Keratinocyte (primary cell): ENCODE results near the gene MGMT. TPM values are rescaled to one million over a fixed set of nuclear protein-coding genes. Genes with fewer than 3 reads are reported as not detected.

Experiments
- DNase-seq: peaks from one replicate; pipeline ENCODE4 v3.0.0-alpha.2; 2011; ENCODE audit warnings: low read depth, missing footprints, low spot score
- FAIRE-seq: peaks from 2 replicates; lab custom pipeline; 2011; peaks lifted over from hg19 to GRCh38; lab: Jason Lieb, UNC
- H2AFZ ChIP-seq: 2 replicates; pipeline ENCODE4 v1.6.0; 2012; ENCODE audit warnings: low read length, control low read depth, inconsistent platforms; ENCODE audit not compliant: control insufficient read depth
- H3K27ac ChIP-seq: 2 replicates; pipeline ENCODE4 v1.5.1; 2011; ENCODE audit warnings: low read length; ENCODE audit not compliant: control insufficient read depth, insufficient read depth
- H3K27me3 ChIP-seq: 3 replicates; pipeline ENCODE4 v1.6.0; 2011; ENCODE audit warnings: low read length; ENCODE audit not compliant: control insufficient read depth, insufficient read depth; ENCODE audit errors: extremely low read depth
- H3K36me3 ChIP-seq, 2 experiments: 2 replicates in 1 of 2; 3 replicates in 1 of 2; pipeline ENCODE4 v1.5.1; 2011; ENCODE audit warnings: low read length in 2 of 2, mild to moderate bottlenecking in 1 of 2; ENCODE audit not compliant: control insufficient read depth in 2 of 2, insufficient read depth in 2 of 2; ENCODE audit errors: extremely low read depth in 1 of 2
- H3K4me1 ChIP-seq: 3 replicates; pipeline ENCODE4 v1.5.1; 2011; ENCODE audit warnings: low read length; ENCODE audit not compliant: control insufficient read depth, insufficient read depth; ENCODE audit errors: extremely low read depth
- H3K4me2 ChIP-seq: 3 replicates; pipeline ENCODE4 v1.6.0; 2011; ENCODE audit warnings: low read depth, low read length; ENCODE audit not compliant: control insufficient read depth, insufficient read depth; ENCODE audit errors: extremely low read depth
- H3K4me3 ChIP-seq, 3 experiments: fragments of 200-600 bp in 1 of 3; sonication (generic) in 1 of 3; 2 replicates in 2 of 3; 3 replicates in 1 of 3; pipeline ENCODE4 v1.5.1; 2011 to 2016; ENCODE audit warnings: low read length in 3 of 3, mild to moderate bottlenecking in 3 of 3, control low read depth in 2 of 3, inconsistent platforms in 1 of 3, low read depth in 1 of 3, mixed read lengths in 1 of 3, mixed run types in 1 of 3, moderate library complexity in 1 of 3; ENCODE audit not compliant: control insufficient read depth in 2 of 3, insufficient read depth in 2 of 3; ENCODE audit errors: extremely low read depth in 1 of 3
- H3K79me2 ChIP-seq: 2 replicates; pipeline ENCODE4 v1.6.0; 2012; ENCODE audit warnings: low read length; ENCODE audit not compliant: control insufficient read depth, insufficient read depth
- H3K9ac ChIP-seq: 3 replicates; pipeline ENCODE4 v1.6.0; 2011; ENCODE audit warnings: low read length; ENCODE audit not compliant: control insufficient read depth, insufficient read depth; ENCODE audit errors: extremely low read depth
- H3K9me1 ChIP-seq: 3 replicates; pipeline ENCODE4 v1.6.0; 2011; ENCODE audit warnings: low read length; ENCODE audit not compliant: control insufficient read depth, insufficient read depth; ENCODE audit errors: extremely low read depth
- H3K9me3 ChIP-seq: 2 replicates; pipeline ENCODE4 v1.5.1; 2012; ENCODE audit warnings: low read depth, low read length; ENCODE audit not compliant: control insufficient read depth
- H4K20me1 ChIP-seq: 3 replicates; pipeline ENCODE4 v1.6.0; 2011; ENCODE audit warnings: low read length; ENCODE audit not compliant: control insufficient read depth, insufficient read depth; ENCODE audit errors: extremely low read depth
- EZH2 ChIP-seq: IDR thresholded peaks from one replicate; pipeline ENCODE4 v1.6.1; 2012; ENCODE audit warnings: inconsistent platforms, mild to moderate bottlenecking, low read length, moderate library complexity
- dilution Hi-C: fragments of 300-500 bp; cut with MboI; formaldehyde crosslinking; loops from one replicate; pipeline ENCODE4 v1.7.0; 2020; ENCODE audit warnings: low sequenced_read_pairs; ENCODE audit not compliant: extremely low pct_ligation_motif_present
- polyA plus RNA-seq, 5 experiments: library from polyadenylated mRNA; depleted of rRNA in 3 of 5; stranded (reverse) in 3 of 5; stranded (forward) in 1 of 5; unstranded in 1 of 5; fragments of >200 nt; gene quantifications; 1 replicate in 1 of 5; 2 replicates in 3 of 5; 3 replicates in 1 of 5; pipeline versions ENCODE4 v1.2.1 to v1.2.3, GENCODE V29; 2011 to 2012; ENCODE audit warnings: missing spikeins in 2 of 5, low read depth in 1 of 5, low replicate concordance in 1 of 5
- TF ChIP-seq, protein P1 (sequence below), 3 experiments: IDR thresholded peaks in 1 of 3; conservative IDR thresholded peaks in 1 of 3; optimal IDR thresholded peaks in 1 of 3; 2 replicates in 2 of 3; 3 replicates in 1 of 3; pipeline versions ENCODE3 to v1.5.1; 2011; ENCODE audit warnings: low read length in 3 of 3, mild to moderate bottlenecking in 3 of 3, moderate library complexity in 2 of 3, control low read depth in 1 of 3, inconsistent platforms in 1 of 3; ENCODE audit not compliant: insufficient read depth in 2 of 3; ENCODE audit errors: extremely low read depth in 1 of 3

MGMT gene
- polyA plus RNA-seq, 1 donor (not counting 4 experiments of a cell fraction or from before 2014, with no cell fraction given) = 15.2 TPM

GRCh38 chr10:129548600-129548999, 81.6 kb downstream of the MGMT start:
- no peaks in the 10 kb centered on the region for H3K27me3 ChIP-seq
- H3K9me3 ChIP-seq = no peaks in the 10 kb centered on the region
- no peaks in the 10 kb centered on the region for H3K9me1 ChIP-seq
- no peaks in the 10 kb centered on the region for H3K79me2 ChIP-seq
- no peak overlapping the region for H3K4me3 ChIP-seq
- no peaks in the 10 kb centered on the region for H4K20me1 ChIP-seq
- H3K4me2 ChIP-seq = no peak overlapping the region
- no peak for DNase-seq
- FAIRE-seq = no peak
- H3K36me3 ChIP-seq = peaks cover 0 to 3% of the 10 kb centered on the region in 2 experiments
- dilution Hi-C loops = no loop called here
- no peak overlapping the region for H2AFZ ChIP-seq
- no peak overlapping the region for H3K9ac ChIP-seq
- TF ChIP-seq, protein P1, sequence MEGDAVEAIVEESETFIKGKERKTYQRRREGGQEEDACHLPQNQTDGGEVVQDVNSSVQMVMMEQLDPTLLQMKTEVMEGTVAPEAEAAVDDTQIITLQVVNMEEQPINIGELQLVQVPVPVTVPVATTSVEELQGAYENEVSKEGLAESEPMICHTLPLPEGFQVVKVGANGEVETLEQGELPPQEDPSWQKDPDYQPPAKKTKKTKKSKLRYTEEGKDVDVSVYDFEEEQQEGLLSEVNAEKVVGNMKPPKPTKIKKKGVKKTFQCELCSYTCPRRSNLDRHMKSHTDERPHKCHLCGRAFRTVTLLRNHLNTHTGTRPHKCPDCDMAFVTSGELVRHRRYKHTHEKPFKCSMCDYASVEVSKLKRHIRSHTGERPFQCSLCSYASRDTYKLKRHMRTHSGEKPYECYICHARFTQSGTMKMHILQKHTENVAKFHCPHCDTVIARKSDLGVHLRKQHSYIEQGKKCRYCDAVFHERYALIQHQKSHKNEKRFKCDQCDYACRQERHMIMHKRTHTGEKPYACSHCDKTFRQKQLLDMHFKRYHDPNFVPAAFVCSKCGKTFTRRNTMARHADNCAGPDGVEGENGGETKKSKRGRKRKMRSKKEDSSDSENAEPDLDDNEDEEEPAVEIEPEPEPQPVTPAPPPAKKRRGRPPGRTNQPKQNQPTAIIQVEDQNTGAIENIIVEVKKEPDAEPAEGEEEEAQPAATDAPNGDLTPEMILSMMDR (optimal IDR thresholded peaks at IDR 0.05 in 1 of 3, IDR thresholded peaks at IDR 0.05 in 1 of 3, conservative IDR thresholded peaks at IDR 0.05 in 1 of 3; ENCODE audit: extremely low read depth in 1 of 3, insufficient read depth in 2 of 3, low read length in 3 of 3) = no peak
- TF ChIP-seq EZH2 = no peak
- H3K27ac ChIP-seq = no peak overlapping the region
- H3K4me1 ChIP-seq = no peaks in the 10 kb centered on the region

- Histone ChIP-seq H3K27me3 (no peaks in the 10 kb centered on the region), H3K9me1 (no peaks in the 10 kb centered on the region), H2AFZ (no peak overlapping the region), H3K9ac (no peak overlapping the region), H3K4me2 (no peak overlapping the region), H3K27ac (no peak overlapping the region), H3K4me3 (no peak overlapping the region), H4K20me1 (no peaks in the 10 kb centered on the region), H3K4me1 (no peaks in the 10 kb centered on the region), H3K79me2 (no peaks in the 10 kb centered on the region), H3K9me3 (no peaks in the 10 kb centered on the region), H3K36me3 (peaks cover 0 to 4% of the 10 kb centered on the region in 2 experiments)
- FAIRE-seq (no peak), DNase-seq (no peak)
- dilution Hi-C loops = no loop called here
- TF ChIP-seq, protein P1 (optimal IDR thresholded peaks at IDR 0.05 in 1 of 3, IDR thresholded peaks at IDR 0.05 in 1 of 3, conservative IDR thresholded peaks at IDR 0.05 in 1 of 3; ENCODE audit: extremely low read depth in 1 of 3, insufficient read depth in 2 of 3, low read length in 3 of 3) = no peak
- no peak for TF ChIP-seq EZH2
These were observed 83.0 kb downstream of the MGMT start for GRCh38 chr10:129550076-129550475.
